Activated naive CD4-positive, alpha-beta T cell treated with anti-CD3 and anti-CD28 coated beads for 36 hours (primary cell): ENCODE measurements around the gene CACNA1S. TPM values are rescaled to one million over a fixed set of nuclear protein-coding genes. Genes with fewer than 3 reads are reported as not detected.

Experiments used
- CTCF ChIA-PET: fragments of 350-600 bp; sonication (Branson Sonifier 250); formaldehyde crosslinking; loops from one replicate; lab custom pipeline; 2021; ENCODE audit warnings: antibody characterized with exemption; lab: Charles Lee
- DNase-seq: peaks from one replicate; pipeline ENCODE4 v3.0.0-alpha.2; 2020
- H3K27ac Mint-ChIP-seq: one replicate; pipeline ENCODE4 v1.8.0; 2021; ENCODE audit warnings: mild to moderate bottlenecking, mixed read lengths
- H3K27me3 Mint-ChIP-seq: one replicate; pipeline ENCODE4 v1.8.0; 2021; ENCODE audit warnings: low read depth, mixed read lengths
- H3K36me3 Mint-ChIP-seq: one replicate; pipeline ENCODE4 v1.8.0; 2021; ENCODE audit warnings: low read depth, mixed read lengths
- H3K4me1 Mint-ChIP-seq: one replicate; pipeline ENCODE4 v1.8.0; 2021; ENCODE audit warnings: low read depth, mixed read lengths
- H3K4me3 Mint-ChIP-seq: one replicate; pipeline ENCODE4 v1.8.0; 2021; ENCODE audit warnings: mild to moderate bottlenecking, moderate library complexity, mixed read lengths
- H3K9me3 Mint-ChIP-seq: one replicate; pipeline ENCODE4 v1.8.0; 2021; ENCODE audit warnings: mixed read lengths
- intact Hi-C: fragments of 100-400 bp; cut with micrococcal nuclease; formaldehyde crosslinking; loops from one replicate; pipeline ENCODE4 v1.15.1; 2023
- total RNA-seq, 2 experiments: library from RNA; stranded (reverse); gene quantifications; one replicate each; pipeline ENCODE4 v1.2.3, GENCODE V29; 2021

CACNA1S gene
- not detected for total RNA-seq

- CTCF ChIA-PET: interaction anchor here (1.7 to 2.8 kb wide), 2 partner anchors 26 to 133 kb away, joined by 16 to 32 read pairs; no protein-coding TSS in a partner anchor
- Mint-ChIP-seq H3K27ac (no peak within 1 kb of the TSS), H3K4me1 (peaks cover 2% of the 10 kb centered on the region), H3K4me3 (no peak within 1 kb of the TSS), H3K27me3 (no peaks in the 10 kb centered on the region), H3K9me3 (no peaks in the 10 kb centered on the region), H3K36me3 (no peaks in the 10 kb centered on the region)
- DNase-seq: no peak
- intact Hi-C loops: loop anchor here (10.0 kb wide), 1 partner anchor 307 kb away; no protein-coding TSS in a partner anchor
Observed at GRCh38 chr1:201112173-201112731, at the start of gene CACNA1S. CACNA1S (minus strand) TSS chr1:201112426; CDS start chr1:201112339, 87 bp downstream.

GRCh38 chr1:201157949-201158348, 45.7 kb upstream of the CACNA1S start:
- H3K4me1 Mint-ChIP-seq: peaks cover 12% of the 10 kb centered on the region
- no peak for DNase-seq
- intact Hi-C loops: no loop called here
- H3K9me3 Mint-ChIP-seq: no peaks in the 10 kb centered on the region
- no peak overlapping the region for H3K4me3 Mint-ChIP-seq
- CTCF ChIA-PET: interaction anchor here (0.9 kb wide), 1 partner anchor 65 kb away, joined by 4 read pairs; no protein-coding TSS in a partner anchor
- H3K27me3 Mint-ChIP-seq: no peaks in the 10 kb centered on the region
- no peaks in the 10 kb centered on the region for H3K36me3 Mint-ChIP-seq
- H3K27ac Mint-ChIP-seq: no peak overlapping the region

- no peak overlapping the region for H3K27ac Mint-ChIP-seq
Observed at GRCh38 chr1:201156819-201157218, 44.6 kb upstream of the CACNA1S start.

GRCh38 chr1:201156346-201156745, 44.1 kb upstream of the CACNA1S start:
- H3K4me1 Mint-ChIP-seq: peaks cover 19% of the 10 kb centered on the region
- intact Hi-C loops: no loop called here

More at GRCh38 chr1:201156819-201157218, 44.6 kb upstream of the CACNA1S start:
- H3K4me3 Mint-ChIP-seq: no peak overlapping the region
- H3K4me1 Mint-ChIP-seq: peaks cover 19% of the 10 kb centered on the region
- DNase-seq: no peak
- intact Hi-C loops: no loop called here
- H3K9me3 Mint-ChIP-seq: no peaks in the 10 kb centered on the region
- H3K27me3 Mint-ChIP-seq: no peaks in the 10 kb centered on the region
- H3K36me3 Mint-ChIP-seq: no peaks in the 10 kb centered on the region
- CTCF ChIA-PET: no interaction called here

GRCh38 chr1:201155354-201155753, 43.1 kb upstream of the CACNA1S start:
- H3K36me3 Mint-ChIP-seq: no peaks in the 10 kb centered on the region
- H3K4me3 Mint-ChIP-seq: no peak overlapping the region
- peaks cover 19% of the 10 kb centered on the region for H3K4me1 Mint-ChIP-seq
- DNase-seq: no peak
- H3K9me3 Mint-ChIP-seq: no peaks in the 10 kb centered on the region
- intact Hi-C loops: no loop called here
- H3K27ac Mint-ChIP-seq: no peak overlapping the region
- CTCF ChIA-PET: interaction anchor here (2.2 kb wide), 1 partner anchor 15 kb away, joined by 5 read pairs; no protein-coding TSS in a partner anchor
- H3K27me3 Mint-ChIP-seq: no peaks in the 10 kb centered on the region

More at GRCh38 chr1:201156346-201156745, 44.1 kb upstream of the CACNA1S start:
- Mint-ChIP-seq H3K36me3 (no peaks in the 10 kb centered on the region), H3K9me3 (no peaks in the 10 kb centered on the region), H3K4me3 (no peak overlapping the region), H3K27ac (no peak overlapping the region), H3K27me3 (no peaks in the 10 kb centered on the region)
- DNase-seq: no peak
- CTCF ChIA-PET: interaction anchor here (0.8 to 2.2 kb wide), 2 partner anchors 14 to 70 kb away, joined by 3 to 5 read pairs; no protein-coding TSS in a partner anchor

- intact Hi-C loops: loop anchor here (1.0 kb wide), 2 partner anchors 16 to 69 kb away; no protein-coding TSS in a partner anchor
- Mint-ChIP-seq H3K4me3 (peak within 1 kb of the TSS; percentile 80), H3K36me3 (no peaks in the 10 kb centered on the region), H3K27me3 (no peaks in the 10 kb centered on the region), H3K4me1 (peaks cover 19% of the 10 kb centered on the region), H3K27ac (peak within 1 kb of the TSS; percentile 73), H3K9me3 (no peaks in the 10 kb centered on the region)
- peak; percentile 99 for DNase-seq
- CTCF ChIA-PET: interaction anchor here (0.6 to 2.2 kb wide), 4 partner anchors 16 to 218 kb away, joined by 3 to 5 read pairs (median 4); no protein-coding TSS in a partner anchor
Observed at GRCh38 chr1:201154389-201155165, 42.4 kb upstream of the CACNA1S start, which contains the start of gene TMEM9. TMEM9 (minus strand) TSS chr1:201154474; CDS start chr1:201153923, 551 bp downstream.

- CTCF ChIA-PET: interaction anchor here (0.6 to 2.2 kb wide), 7 partner anchors 12 to 219 kb away, joined by 3 to 5 read pairs (median 3); no protein-coding TSS in a partner anchor
- H3K27ac Mint-ChIP-seq: peak overlapping the region; percentile 73
- no peaks in the 10 kb centered on the region for H3K9me3 Mint-ChIP-seq
- H3K4me3 Mint-ChIP-seq: peak overlapping the region; percentile 80
- H3K27me3 Mint-ChIP-seq: no peaks in the 10 kb centered on the region
- peaks cover 4% of the 10 kb centered on the region for H3K36me3 Mint-ChIP-seq
- DNase-seq: no peak
- intact Hi-C loops: loop anchor here (1.0 kb wide), 2 partner anchors 17 to 70 kb away; no protein-coding TSS in a partner anchor
- H3K4me1 Mint-ChIP-seq: peaks cover 19% of the 10 kb centered on the region
Observed at GRCh38 chr1:201153474-201154388, 41.5 kb upstream of the CACNA1S start.

GRCh38 chr1:201149400-201149799, 37.2 kb upstream of the CACNA1S start:
- Mint-ChIP-seq H3K9me3 (no peaks in the 10 kb centered on the region), H3K4me1 (peaks cover 13% of the 10 kb centered on the region), H3K36me3 (peaks cover 4% of the 10 kb centered on the region), H3K4me3 (no peak overlapping the region), H3K27ac (no peak overlapping the region), H3K27me3 (no peaks in the 10 kb centered on the region)
- no peak for DNase-seq
- intact Hi-C loops: loop anchor here (1.0 kb wide), 2 partner anchors 36 to 74 kb away; no protein-coding TSS in a partner anchor
- CTCF ChIA-PET: interaction anchor here (1.0 to 5.1 kb wide), 12 partner anchors 9 to 106 kb away, joined by 3 to 23 read pairs (median 4); no protein-coding TSS in a partner anchor

GRCh38 chr1:201147396-201148015, 35.3 kb upstream of the CACNA1S start:
- Mint-ChIP-seq H3K36me3 (peaks cover 7% of the 10 kb centered on the region), H3K27me3 (no peaks in the 10 kb centered on the region), H3K9me3 (no peaks in the 10 kb centered on the region), H3K4me3 (no peak overlapping the region), H3K4me1 (peaks cover 3% of the 10 kb centered on the region), H3K27ac (no peak overlapping the region)
- intact Hi-C loops: no loop called here
- DNase-seq: no peak
- CTCF ChIA-PET: interaction anchor here (1.3 to 5.1 kb wide), 3 partner anchors 12 to 75 kb away, joined by 3 to 23 read pairs (median 5); no protein-coding TSS in a partner anchor

GRCh38 chr1:201146626-201147390, 34.6 kb upstream of the CACNA1S start:
- Mint-ChIP-seq H3K27ac (no peak overlapping the region), H3K9me3 (no peaks in the 10 kb centered on the region), H3K36me3 (peaks cover 7% of the 10 kb centered on the region), H3K4me3 (no peak overlapping the region), H3K4me1 (no peaks in the 10 kb centered on the region), H3K27me3 (no peaks in the 10 kb centered on the region)
- no peak for DNase-seq
- CTCF ChIA-PET: interaction anchor here (1.3 to 5.1 kb wide), 2 partner anchors 28 to 76 kb away, joined by 3 to 23 read pairs; no protein-coding TSS in a partner anchor
- intact Hi-C loops: no loop called here
